Aorta (tissue), 5 donors: ENCODE results near the gene SBF1. TPM values are rescaled to one million over a fixed set of nuclear protein-coding genes. Genes with fewer than 3 reads are reported as not detected.

Source experiments
- ATAC-seq: fragments of 200-7000 bp; cut with Tn5 transposase; one replicate; pipeline ENCODE4 v1.9.1; 2022; ENCODE audit warnings: moderate library complexity; ENCODE audit not compliant: low FRiP score
- DNase-seq, 2 donors: peaks; one replicate each; pipeline ENCODE4 v3.0.0-alpha.2; 2020
- H3K27ac ChIP-seq, 2 donors: one replicate each; pipeline ENCODE4 v1.5.1; 2013; ENCODE audit warnings: low read length in 2 of 2, mild to moderate bottlenecking in 2 of 2, moderate library complexity in 2 of 2, control low read depth in 1 of 2, inconsistent platforms in 1 of 2, low read depth in 1 of 2
- H3K27me3 ChIP-seq, 2 donors: one replicate each; pipeline ENCODE4 v1.6.1; 2013; ENCODE audit warnings: control low read depth in 1 of 2, low read length in 1 of 2, mild to moderate bottlenecking in 1 of 2, moderate library complexity in 1 of 2; ENCODE audit not compliant: insufficient read depth in 2 of 2, control insufficient read depth in 1 of 2
- H3K36me3 ChIP-seq, 2 donors: one replicate each; pipeline ENCODE4 v1.6.1; 2013; ENCODE audit warnings: control low read depth in 1 of 2, low read length in 1 of 2, mild to moderate bottlenecking in 1 of 2; ENCODE audit not compliant: insufficient read depth in 2 of 2, control insufficient read depth in 1 of 2
- H3K4me1 ChIP-seq, 2 donors: one replicate each; pipeline ENCODE4 v1.6.1; 2013; ENCODE audit warnings: low read length in 2 of 2, control low read depth in 1 of 2, mild to moderate bottlenecking in 1 of 2, moderate library complexity in 1 of 2; ENCODE audit not compliant: insufficient read depth in 2 of 2, control insufficient read depth in 1 of 2
- H3K4me3 ChIP-seq, 2 donors: one replicate each; pipeline ENCODE4 v1.5.1; 2013; ENCODE audit warnings: low read length in 2 of 2, control low read depth in 1 of 2, mild to moderate bottlenecking in 1 of 2
- H3K9me3 ChIP-seq: one replicate; pipeline ENCODE4 v1.6.1; 2013; ENCODE audit warnings: mild to moderate bottlenecking, low read length; ENCODE audit not compliant: control insufficient read depth
- WGBS, 2 donors: extraction: QIAGEN DNeasy Blood & Tissue Kit; methylation state at CpG; one replicate each; pipeline ENCODE4 v1.1.7; 2013; 5-methylcytosine and 5-hydroxymethylcytosine counted together
- intact Hi-C, 2 donors: fragments of 100-400 bp; cut with DNase I; formaldehyde crosslinking; loops; one replicate each; pipeline versions ENCODE4 v1.14.2 to v1.15.0; 2022
- polyA plus RNA-seq, 2 donors: library from polyadenylated mRNA; stranded (reverse); fragments of 200-250 nt; gene quantifications; one replicate each; pipeline ENCODE4 v1.2.3, GENCODE V29; 2013
- total RNA-seq, 2 donors: library from RNA; stranded (reverse); fragmentation: NEBNext Ultra II Directional; extraction: Animal tissue kit (Norgen Biotek cat#: 25700); gene quantifications; one replicate each; pipeline ENCODE4 v1.2.1, GENCODE V29; 2021
- donor health status: healthy with polysubstance abuse.
- donor health status: Bipolar disorder and iron deficiency.
- donor health status: DM: no; HTN: no; CAD: no.
- donor health status: DM: no; HTN: no; CAD: no.
- donor health status: DM: yes; HTN: yes; CAD: no.

SBF1 gene
- total and polyA plus RNA-seq, 4 donors, result 17.8 to 77.9 (median 57.6) TPM

DNA sequence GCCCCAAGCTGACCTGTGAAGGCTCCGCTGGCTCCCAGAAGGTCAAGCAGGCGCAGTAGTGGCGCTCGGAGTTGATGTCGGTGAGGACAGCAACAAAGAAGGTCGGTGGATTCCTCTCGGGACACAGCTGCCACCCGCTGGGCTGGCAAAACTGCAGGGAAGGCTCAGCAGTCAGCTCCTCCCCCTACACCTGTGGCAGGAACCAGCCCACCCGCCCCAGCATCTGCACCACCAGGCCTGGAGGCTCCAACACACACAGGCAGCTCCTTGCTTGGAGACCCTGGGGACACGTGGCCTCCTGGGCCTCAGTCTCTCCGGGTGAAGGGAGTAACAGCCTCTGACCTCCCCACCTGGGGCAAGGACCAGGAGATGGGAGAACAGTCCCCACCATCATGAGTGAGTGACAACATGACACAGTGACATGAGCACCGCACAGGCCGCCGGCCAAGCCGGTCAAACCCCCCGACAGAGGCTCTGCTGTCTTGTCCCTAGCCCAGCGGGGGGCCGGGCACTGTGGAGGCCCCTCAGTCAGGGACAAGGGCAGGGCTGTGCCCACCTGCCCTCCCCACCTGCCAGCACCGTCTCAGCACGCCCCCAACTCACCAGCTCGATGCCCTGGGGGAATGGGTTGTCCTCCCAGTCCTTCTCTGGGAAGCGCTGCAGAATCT lies 6.9 kb downstream of the SBF1 start:
- Histone ChIP-seq H3K4me3 (no peak overlapping the region), H3K27me3 (no peaks in the 10 kb centered on the region), H3K27ac (no peak overlapping the region), H3K36me3 (peaks cover 0 to 23% of the 10 kb centered on the region in 2 donors), H3K4me1 (no peaks in the 10 kb centered on the region), H3K9me3 (no peaks in the 10 kb centered on the region)
- WGBS, 2 donors, result 85% methylated on average over 22 of the region's 22 CpGs
- no peak for ATAC-seq
- DNase-seq, result no peak
- intact Hi-C loops, result no loop called here

GRCh38 chr22:50467341-50467740 lies 7.5 kb downstream of the SBF1 start:
- Histone ChIP-seq H3K27ac (no peak overlapping the region), H3K36me3 (peaks cover 0 to 23% of the 10 kb centered on the region in 2 donors), H3K4me3 (no peak overlapping the region), H3K9me3 (no peaks in the 10 kb centered on the region), H3K4me1 (no peaks in the 10 kb centered on the region), H3K27me3 (no peaks in the 10 kb centered on the region)
- no peak for ATAC-seq
- intact Hi-C loops, result no loop called here
- 87 to 88% methylated on average over 21 to 24 of the region's 24 CpGs for WGBS, 2 donors
- no peak for DNase-seq

DNA sequence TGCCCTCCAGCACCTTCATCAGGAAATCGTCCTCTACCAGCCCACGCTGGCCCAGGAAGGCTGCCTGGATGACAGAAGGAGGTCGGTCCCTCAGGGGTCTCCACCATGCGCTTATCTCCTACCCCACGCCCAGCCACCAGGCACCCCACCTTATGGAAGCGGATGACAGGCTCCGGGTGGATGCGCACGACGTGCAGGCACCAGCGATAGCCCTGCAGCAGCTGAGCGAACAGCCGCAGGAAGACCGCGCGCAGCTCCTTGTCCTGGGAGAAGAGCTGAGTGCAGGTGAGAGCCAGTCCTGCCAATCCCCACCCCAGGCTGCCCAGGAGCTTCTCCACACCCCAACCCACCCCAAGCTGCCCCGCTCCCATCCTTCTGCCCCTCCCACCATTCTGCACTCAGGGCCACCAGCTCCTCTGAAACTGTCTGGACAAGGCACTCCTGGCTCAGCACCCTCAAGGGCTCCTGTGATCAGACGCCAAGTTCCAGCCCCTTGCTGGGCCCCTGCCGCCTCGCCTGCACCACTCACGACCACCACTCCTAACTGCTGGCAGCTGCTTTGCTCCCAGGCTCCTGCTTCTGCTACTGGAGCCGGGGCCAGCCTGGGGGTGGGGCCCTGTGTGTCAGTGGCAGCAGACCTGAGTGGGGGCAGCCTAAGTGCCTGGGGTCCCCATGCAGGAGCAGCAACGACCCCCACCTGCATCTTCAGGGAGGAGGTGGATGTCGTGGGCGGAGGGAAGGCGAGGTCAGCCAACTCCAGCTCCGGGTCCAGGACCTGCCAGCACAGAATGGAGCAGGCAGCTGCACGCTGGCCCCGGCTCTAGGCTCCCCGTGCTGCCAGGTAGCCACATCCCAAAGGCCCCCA lies 9.5 kb downstream of the SBF1 start:
- intact Hi-C loops, result no loop called here
- Histone ChIP-seq H3K36me3 (peaks cover 0 to 29% of the 10 kb centered on the region in 2 donors), H3K27me3 (no peaks in the 10 kb centered on the region), H3K9me3 (no peaks in the 10 kb centered on the region), H3K4me3 (no peak overlapping the region), H3K4me1 (no peaks in the 10 kb centered on the region), H3K27ac (no peak overlapping the region)
- DNase-seq (no peak), ATAC-seq (no peak)
- 91 to 92% methylated on average over 28 to 30 of the region's 30 CpGs for WGBS, 2 donors

GRCh38 chr22:50464451-50464850 lies 10.4 kb downstream of the SBF1 start:
- no peaks in the 10 kb centered on the region for H3K4me1 ChIP-seq
- DNase-seq (no peak), ATAC-seq (no peak)
- H3K27me3 ChIP-seq, result no peaks in the 10 kb centered on the region
- no peak overlapping the region for H3K4me3 ChIP-seq
- H3K9me3 ChIP-seq, result no peaks in the 10 kb centered on the region
- H3K36me3 ChIP-seq, result peaks cover 0 to 32% of the 10 kb centered on the region in 2 donors
- 90 to 94% methylated on average over 22 to 24 of the region's 24 CpGs for WGBS, 2 donors
- intact Hi-C loops, result no loop called here
- H3K27ac ChIP-seq, result no peak overlapping the region

DNA sequence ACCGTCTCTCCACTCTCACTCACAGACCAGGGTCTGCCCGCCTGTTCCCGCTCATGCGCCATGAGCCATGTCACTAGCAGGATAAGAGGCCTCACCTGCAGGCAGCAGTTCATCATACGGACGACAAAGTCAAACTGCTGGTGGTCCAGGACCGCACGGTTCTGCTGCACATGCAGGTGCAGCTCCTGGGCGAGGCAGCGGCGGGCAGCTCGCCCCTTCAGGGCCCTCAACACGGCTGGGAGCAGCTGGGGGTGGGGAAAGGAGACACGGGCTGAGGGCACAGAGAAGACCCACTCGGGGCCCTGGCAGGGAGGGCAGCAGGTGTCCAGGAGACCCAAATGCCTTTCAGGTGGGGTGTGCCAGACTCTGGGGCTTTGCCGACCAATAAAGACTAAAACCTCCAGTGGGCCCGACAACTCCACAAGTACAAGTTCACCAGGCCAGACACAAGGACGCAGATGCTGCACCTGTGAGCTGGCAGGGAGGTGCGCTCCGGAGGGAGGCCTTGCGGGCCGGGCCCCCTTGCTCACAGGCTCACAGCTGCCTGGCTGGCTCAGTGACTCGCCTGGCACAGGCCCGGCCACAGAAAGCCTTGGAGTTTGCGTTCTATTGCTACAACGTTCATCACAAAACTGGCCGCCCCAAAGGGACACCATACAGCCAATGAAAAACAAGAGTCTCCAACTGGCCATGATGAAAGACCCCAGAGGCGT lies 11.5 kb downstream of the SBF1 start:
- DNase-seq (no peak), ATAC-seq (no peak)
- WGBS, 2 donors, result 90 to 91% methylated on average over 28 of the region's 28 CpGs
- intact Hi-C loops, result no loop called here
- H3K36me3 ChIP-seq, result peaks cover 0 to 36% of the 10 kb centered on the region in 2 donors
- no peaks in the 10 kb centered on the region for H3K27me3 ChIP-seq
- H3K27ac ChIP-seq, result no peak overlapping the region
- no peaks in the 10 kb centered on the region for H3K9me3 ChIP-seq
- no peaks in the 10 kb centered on the region for H3K4me1 ChIP-seq
- H3K4me3 ChIP-seq, result no peak overlapping the region

DNA sequence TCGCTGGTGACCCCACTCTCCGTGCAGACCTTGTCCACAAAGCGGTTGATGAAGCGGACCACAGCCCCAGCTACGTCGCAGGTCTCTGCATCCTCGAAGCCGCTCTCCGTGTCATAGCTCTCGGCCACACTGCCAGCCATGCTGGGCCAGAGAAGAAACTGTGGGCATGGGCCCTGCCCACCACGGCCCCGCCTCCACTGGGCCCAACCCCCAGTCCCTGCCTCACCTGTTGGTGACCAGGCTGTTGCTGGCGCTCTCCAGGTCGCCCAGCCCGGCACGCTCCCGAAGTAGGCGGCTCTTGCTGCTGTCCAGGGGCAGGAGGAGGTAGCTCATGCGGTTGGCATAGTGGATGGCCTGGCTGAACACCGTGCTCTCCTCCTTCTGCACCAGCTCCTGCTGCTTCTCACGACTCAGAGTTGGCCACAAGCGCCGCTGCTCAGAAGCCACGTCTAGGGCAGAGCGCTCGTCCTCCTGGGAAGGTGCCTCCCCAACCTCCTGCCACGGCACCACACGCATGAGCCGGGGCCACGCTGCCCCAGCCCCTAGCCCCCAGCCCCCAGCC lies 12.8 kb downstream of the SBF1 start:
- ATAC-seq, result no peak
- H3K27me3 ChIP-seq, result no peaks in the 10 kb centered on the region
- peaks cover 0 to 33% of the 10 kb centered on the region in 2 donors for H3K36me3 ChIP-seq
- 91 to 94% methylated on average over 30 of the region's 30 CpGs for whole genome bisulfite sequencing, 2 donors
- no peak for DNase-seq
- no peak overlapping the region for H3K4me3 ChIP-seq
- intact Hi-C loops, result no loop called here
- H3K27ac ChIP-seq, result no peak overlapping the region
- no peaks in the 10 kb centered on the region for H3K9me3 ChIP-seq
- H3K4me1 ChIP-seq, result no peaks in the 10 kb centered on the region

DNA sequence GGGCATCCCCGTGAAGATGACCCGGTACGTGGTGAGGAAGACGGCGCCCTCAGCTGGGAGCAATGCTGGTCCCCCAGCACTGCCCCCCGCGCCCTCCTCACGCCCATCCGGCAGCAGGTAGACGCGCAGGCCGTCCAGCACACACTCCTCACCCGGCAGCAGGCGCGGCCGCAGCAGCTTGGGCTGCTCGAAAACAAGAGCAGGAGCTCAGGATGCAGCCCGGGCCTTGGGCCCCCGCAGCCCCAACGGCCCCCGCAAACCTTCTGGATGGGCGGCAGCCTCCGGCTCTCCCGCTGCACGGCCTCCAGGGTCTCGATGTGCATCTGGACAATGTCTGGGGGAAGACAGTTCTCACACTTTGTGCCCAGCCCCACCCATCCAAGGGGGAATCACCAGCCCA lies 13.3 kb downstream of the SBF1 start:
- peaks cover 0 to 31% of the 10 kb centered on the region in 2 donors for H3K36me3 ChIP-seq
- DNase-seq (no peak), ATAC-seq (no peak)
- H3K27me3 ChIP-seq, result no peaks in the 10 kb centered on the region
- H3K4me3 ChIP-seq, result no peak overlapping the region
- no peaks in the 10 kb centered on the region for H3K9me3 ChIP-seq
- H3K27ac ChIP-seq, result no peak overlapping the region
- 92 to 93% methylated on average over 26 of the region's 26 CpGs for WGBS, 2 donors
- intact Hi-C loops, result no loop called here
- no peaks in the 10 kb centered on the region for H3K4me1 ChIP-seq

DNA sequence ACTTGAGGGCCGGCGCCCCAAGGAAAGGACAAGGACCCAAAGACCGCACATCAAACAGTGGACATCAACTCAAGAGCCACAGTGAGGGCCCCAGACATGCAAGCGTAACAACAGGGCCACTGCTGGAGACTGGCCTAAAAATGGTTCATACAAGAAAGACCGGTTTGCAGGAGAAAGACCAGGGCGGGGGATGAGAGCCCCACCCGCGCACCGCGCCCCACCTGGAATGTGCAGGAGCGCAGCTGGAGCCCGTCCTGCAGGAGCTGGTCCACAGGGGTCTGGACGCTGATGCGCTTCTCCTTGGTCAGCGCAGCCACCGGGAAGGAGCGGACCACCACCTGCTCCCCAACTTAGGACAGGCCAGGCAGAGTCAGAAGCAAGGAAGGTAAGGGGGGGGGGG lies 13.9 kb downstream of the SBF1 start:
- intact Hi-C loops, result no loop called here
- DNase-seq (no peak), ATAC-seq (no peak)
- Histone ChIP-seq H3K27ac (no peak overlapping the region), H3K4me1 (no peaks in the 10 kb centered on the region), H3K9me3 (no peaks in the 10 kb centered on the region), H3K36me3 (peaks cover 0 to 31% of the 10 kb centered on the region in 2 donors), H3K27me3 (no peaks in the 10 kb centered on the region), H3K4me3 (no peak overlapping the region)
- 95 to 97% methylated on average over 17 of the region's 17 CpGs for WGBS, 2 donors
